ENCODE data around the gene SDK1.

The SDK1 gene

DNA sequence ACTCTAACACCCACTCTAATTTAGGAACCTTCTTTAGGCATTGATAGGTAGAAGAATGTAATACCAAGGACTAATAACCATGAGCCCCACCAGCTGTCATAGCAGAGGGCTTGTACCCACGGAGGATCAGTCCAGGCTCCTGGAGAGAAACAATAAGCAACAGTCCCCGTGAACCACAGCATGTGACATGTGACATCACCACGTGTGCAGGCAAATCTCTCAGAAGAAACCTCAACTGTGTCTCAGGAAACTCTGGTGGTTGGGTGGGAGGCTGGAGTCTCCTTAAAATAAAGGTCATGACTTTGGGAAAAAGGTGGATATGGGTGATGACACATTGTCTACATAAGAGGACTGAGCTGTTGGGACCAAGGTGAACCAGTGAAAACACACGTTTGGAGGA, 727.2 kb downstream of the SDK1 start:
- no peak for DNase-seq (ENCODE audit: low spot score)
- Histone ChIP-seq H3K9me3 (replicated peaks in 1 of 2; ENCODE audit: control insufficient read depth in 2 of 2, insufficient read depth in 1 of 2, low read depth in 1 of 2, low read length in 2 of 2) (no peaks in the 10 kb centered on the region), H3K4me3 (ENCODE audit: low read length in 2 of 2) (no peak overlapping the region), H4K8ac (ENCODE audit: low read depth, low read length) (no peak overlapping the region), H2BK12ac (ENCODE audit: low read length) (no peak overlapping the region), H3K27me3 (ENCODE audit: control insufficient read depth in 3 of 3, insufficient read depth in 3 of 3, low read depth in 1 of 3, low read length in 3 of 3) (no peaks in the 10 kb centered on the region), H2BK120ac (ENCODE audit: low read depth, low read length) (no peak overlapping the region), H3K4me1 (ENCODE audit: control insufficient read depth in 2 of 2, insufficient read depth in 1 of 2, low read depth in 1 of 2, low read length in 2 of 2) (peaks cover 0 to 3% of the 10 kb centered on the region in 2 donors), H3K9ac (ENCODE audit: low read depth, low read length, poor library complexity) (no peak overlapping the region), H2BK5ac (ENCODE audit: low read length) (no peak overlapping the region), H3K18ac (ENCODE audit: low read length) (no peak overlapping the region), H3K79me1 (ENCODE audit: low read depth, low read length) (no peaks in the 10 kb centered on the region), H3K36me3 (replicated peaks in 1 of 2; ENCODE audit: control insufficient read depth in 2 of 2, insufficient read depth in 2 of 2, low read length in 2 of 2) (no peaks in the 10 kb centered on the region), H3K23ac (ENCODE audit: low read depth, low read length, poor library complexity) (no peak overlapping the region), H4K91ac (ENCODE audit: low read depth, low read length, poor library complexity) (no peak overlapping the region), H3K4me2 (ENCODE audit: insufficient read depth, low read length, poor library complexity, severe bottlenecking) (no peak overlapping the region), H3K4ac (ENCODE audit: low read length) (no peak overlapping the region), H2AFZ (ENCODE audit: low read length) (no peak overlapping the region), H2BK15ac (ENCODE audit: low read length) (no peak overlapping the region), H3K14ac (ENCODE audit: low read length) (no peak overlapping the region), H3K27ac (replicated peaks; ENCODE audit: low read length) (no peak overlapping the region), H2AK5ac (ENCODE audit: low read depth, low read length) (no peak overlapping the region)
- WGBS, 2 donors (ENCODE audit: extremely low coverage in 2 of 2, insufficient read length in 2 of 2, insufficient replicate concordance in 1 of 2): no CpG with 5 or more reads among the region's 4 CpGs

DNA sequence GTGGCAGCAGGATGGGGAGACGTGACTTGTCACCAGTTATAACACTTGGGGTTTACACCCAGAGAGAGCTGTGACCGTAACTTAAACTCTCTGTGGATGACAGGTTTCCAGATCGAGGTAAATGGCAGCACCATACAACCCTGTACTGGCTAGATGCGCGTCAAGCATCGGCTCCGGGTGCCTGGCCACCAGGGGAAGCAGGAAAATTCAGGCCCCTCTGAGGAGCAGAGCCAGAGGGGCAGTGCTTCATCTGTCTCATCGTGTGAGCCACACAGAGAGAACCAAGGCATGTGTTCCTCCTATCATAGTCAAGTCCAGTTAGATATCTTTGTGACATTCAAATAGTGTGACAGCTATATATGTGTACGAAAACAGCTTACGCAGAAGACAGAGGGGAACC, 728.9 kb downstream of the SDK1 start:
- Histone ChIP-seq H3K23ac (ENCODE audit: low read depth, low read length, poor library complexity) (no peak overlapping the region), H2BK12ac (ENCODE audit: low read length) (peak overlapping the region; percentile 27), H3K4me2 (ENCODE audit: insufficient read depth, low read length, poor library complexity, severe bottlenecking) (no peak overlapping the region), H2BK15ac (ENCODE audit: low read length) (no peak overlapping the region), H3K79me1 (ENCODE audit: low read depth, low read length) (no peaks in the 10 kb centered on the region), H2AK5ac (ENCODE audit: low read depth, low read length) (no peak overlapping the region), H3K4ac (ENCODE audit: low read length) (no peak overlapping the region), H3K4me1 (ENCODE audit: control insufficient read depth in 2 of 2, insufficient read depth in 1 of 2, low read depth in 1 of 2, low read length in 2 of 2) (no peaks in the 10 kb centered on the region), H3K18ac (ENCODE audit: low read length) (peak overlapping the region; percentile 45), H2BK120ac (ENCODE audit: low read depth, low read length) (no peak overlapping the region), H3K9me3 (replicated peaks in 1 of 2; ENCODE audit: control insufficient read depth in 2 of 2, insufficient read depth in 1 of 2, low read depth in 1 of 2, low read length in 2 of 2) (no peaks in the 10 kb centered on the region), H3K27ac (replicated peaks; ENCODE audit: low read length) (no peak overlapping the region), H4K8ac (ENCODE audit: low read depth, low read length) (no peak overlapping the region), H3K27me3 (ENCODE audit: control insufficient read depth in 3 of 3, insufficient read depth in 3 of 3, low read depth in 1 of 3, low read length in 3 of 3) (no peaks in the 10 kb centered on the region), H4K91ac (ENCODE audit: low read depth, low read length, poor library complexity) (no peak overlapping the region), H2BK5ac (ENCODE audit: low read length) (no peak overlapping the region), H3K14ac (ENCODE audit: low read length) (no peak overlapping the region), H3K9ac (ENCODE audit: low read depth, low read length, poor library complexity) (peak overlapping the region; percentile 75), H3K36me3 (replicated peaks in 1 of 2; ENCODE audit: control insufficient read depth in 2 of 2, insufficient read depth in 2 of 2, low read length in 2 of 2) (no peaks in the 10 kb centered on the region), H3K4me3 (ENCODE audit: low read length in 2 of 2) (no peak overlapping the region), H2AFZ (ENCODE audit: low read length) (no peak overlapping the region)
- DNase-seq (ENCODE audit: low spot score): no peak
- WGBS, 2 donors (ENCODE audit: extremely low coverage in 2 of 2, insufficient read length in 2 of 2, insufficient replicate concordance in 1 of 2): no CpG with 5 or more reads among the region's 10 CpGs

- H2BK120ac ChIP-seq (ENCODE audit: low read depth, low read length): no peak overlapping the region
These were observed 729.4 kb downstream of the SDK1 start for GRCh38 chr7:4030346-4030950.

GRCh38 chr7:4033996-4034395, 732.9 kb downstream of the SDK1 start:
- H3K18ac ChIP-seq (ENCODE audit: low read length): no peak overlapping the region
- no peak overlapping the region for H2AFZ ChIP-seq (ENCODE audit: low read length)
- no peak overlapping the region for H2BK120ac ChIP-seq (ENCODE audit: low read depth, low read length)
- no peak overlapping the region for H2BK15ac ChIP-seq (ENCODE audit: low read length)
- no peak overlapping the region for H3K4me3 ChIP-seq (ENCODE audit: low read length in 2 of 2)
- no peak overlapping the region for H3K23ac ChIP-seq (ENCODE audit: low read depth, low read length, poor library complexity)
- no peak overlapping the region for H3K9ac ChIP-seq (ENCODE audit: low read depth, low read length, poor library complexity)
- H3K27me3 ChIP-seq (ENCODE audit: control insufficient read depth in 3 of 3, insufficient read depth in 3 of 3, low read depth in 1 of 3, low read length in 3 of 3): no peaks in the 10 kb centered on the region
- H3K4me2 ChIP-seq (ENCODE audit: insufficient read depth, low read length, poor library complexity, severe bottlenecking): no peak overlapping the region
- H2AK5ac ChIP-seq (ENCODE audit: low read depth, low read length): no peak overlapping the region
- no peak for DNase-seq (ENCODE audit: low spot score)
- H3K9me3 ChIP-seq (replicated peaks in 1 of 2; ENCODE audit: control insufficient read depth in 2 of 2, insufficient read depth in 1 of 2, low read depth in 1 of 2, low read length in 2 of 2): no peaks in the 10 kb centered on the region
- no peak overlapping the region for H2BK5ac ChIP-seq (ENCODE audit: low read length)
- no peak overlapping the region for H4K91ac ChIP-seq (ENCODE audit: low read depth, low read length, poor library complexity)
- H3K27ac ChIP-seq (replicated peaks; ENCODE audit: low read length): no peak overlapping the region
- no peak overlapping the region for H4K8ac ChIP-seq (ENCODE audit: low read depth, low read length)
- no CpG with 5 or more reads among the region's 12 CpGs for WGBS, 2 donors (ENCODE audit: extremely low coverage in 2 of 2, insufficient read length in 2 of 2, insufficient replicate concordance in 1 of 2)
- H3K79me1 ChIP-seq (ENCODE audit: low read depth, low read length): no peaks in the 10 kb centered on the region
- no peak overlapping the region for H3K4ac ChIP-seq (ENCODE audit: low read length)
- no peaks in the 10 kb centered on the region for H3K36me3 ChIP-seq (replicated peaks in 1 of 2; ENCODE audit: control insufficient read depth in 2 of 2, insufficient read depth in 2 of 2, low read length in 2 of 2)
- H3K14ac ChIP-seq (ENCODE audit: low read length): no peak overlapping the region
- no peak overlapping the region for H2BK12ac ChIP-seq (ENCODE audit: low read length)
- H3K4me1 ChIP-seq (ENCODE audit: control insufficient read depth in 2 of 2, insufficient read depth in 1 of 2, low read depth in 1 of 2, low read length in 2 of 2): no peaks in the 10 kb centered on the region

More at GRCh38 chr7:4030346-4030950, 729.4 kb downstream of the SDK1 start:
- H3K14ac ChIP-seq (ENCODE audit: low read length): no peak overlapping the region
- H3K23ac ChIP-seq (ENCODE audit: low read depth, low read length, poor library complexity): no peak overlapping the region
- no peaks in the 10 kb centered on the region for H3K9me3 ChIP-seq (replicated peaks in 1 of 2; ENCODE audit: control insufficient read depth in 2 of 2, insufficient read depth in 1 of 2, low read depth in 1 of 2, low read length in 2 of 2)
- H3K9ac ChIP-seq (ENCODE audit: low read depth, low read length, poor library complexity): no peak overlapping the region
- H2BK12ac ChIP-seq (ENCODE audit: low read length): no peak overlapping the region
- H3K36me3 ChIP-seq (replicated peaks in 1 of 2; ENCODE audit: control insufficient read depth in 2 of 2, insufficient read depth in 2 of 2, low read length in 2 of 2): no peaks in the 10 kb centered on the region
- H3K4me2 ChIP-seq (ENCODE audit: insufficient read depth, low read length, poor library complexity, severe bottlenecking): no peak overlapping the region
- no peak overlapping the region for H3K4ac ChIP-seq (ENCODE audit: low read length)
- no peaks in the 10 kb centered on the region for H3K4me1 ChIP-seq (ENCODE audit: control insufficient read depth in 2 of 2, insufficient read depth in 1 of 2, low read depth in 1 of 2, low read length in 2 of 2)
- H3K4me3 ChIP-seq (ENCODE audit: low read length in 2 of 2): no peak overlapping the region
- no peak overlapping the region for H4K8ac ChIP-seq (ENCODE audit: low read depth, low read length)
- no CpG with 5 or more reads among the region's 14 CpGs for WGBS, 2 donors (ENCODE audit: extremely low coverage in 2 of 2, insufficient read length in 2 of 2, insufficient replicate concordance in 1 of 2)
- H2BK15ac ChIP-seq (ENCODE audit: low read length): no peak overlapping the region
- H2BK5ac ChIP-seq (ENCODE audit: low read length): no peak overlapping the region
- H3K27ac ChIP-seq (replicated peaks; ENCODE audit: low read length): no peak overlapping the region
- no peak overlapping the region for H4K91ac ChIP-seq (ENCODE audit: low read depth, low read length, poor library complexity)
- DNase-seq (ENCODE audit: low spot score): no peak
- H3K79me1 ChIP-seq (ENCODE audit: low read depth, low read length): no peaks in the 10 kb centered on the region
- H3K18ac ChIP-seq (ENCODE audit: low read length): no peak overlapping the region
- H2AFZ ChIP-seq (ENCODE audit: low read length): no peak overlapping the region
- H3K27me3 ChIP-seq (ENCODE audit: control insufficient read depth in 3 of 3, insufficient read depth in 3 of 3, low read depth in 1 of 3, low read length in 3 of 3): no peaks in the 10 kb centered on the region
- no peak overlapping the region for H2AK5ac ChIP-seq (ENCODE audit: low read depth, low read length)
